Measurements from ENCODE around the gene ANKS3. TPM values are rescaled to one million over a fixed set of nuclear protein-coding genes. Genes with fewer than 3 reads are reported as not detected.

ANKS3 gene
- polyA plus RNA-seq, 3 donors = 0.59 to 13.7 (median 0.95) TPM

GRCh38 chr16:4691666-4692412, 42.2 kb downstream of the ANKS3 start:
- 56% methylated on average over 8 of the region's 20 CpGs for WGBS (ENCODE audit: insufficient coverage)
- peaks cover 45% of the 10 kb centered on the region for H3K4me1 Mint-ChIP-seq
- no peak for TF ChIP-seq CTCF (IDR thresholded peaks at IDR 0.05)
- H3K36me3 Mint-ChIP-seq = peaks cover 28 to 53% of the 10 kb centered on the region in 2 donors
- H3K9me3 ChIP-seq (replicated peaks in 1 of 2; ENCODE audit: control insufficient read depth in 1 of 2, insufficient read depth in 1 of 2, low read length in 2 of 2) = no peaks in the 10 kb centered on the region
- peak overlapping the region; percentile 48 to 86 for H3K4me3 Mint-ChIP-seq
- H3K27me3 ChIP-seq (ENCODE audit: control insufficient read depth in 2 of 2, insufficient read depth in 2 of 2, low read length in 2 of 2) = no peaks in the 10 kb centered on the region
- DNase-seq = peak in 1 of 3 donors; percentile 43
- peak overlapping the region in 1 of 3 experiments; percentile 97 for H3K4me3 ChIP-seq (replicated peaks in 1 of 3; ENCODE audit: low read depth in 2 of 3, low read length in 3 of 3)
- no peaks in the 10 kb centered on the region for H3K9me3 Mint-ChIP-seq
- peaks cover 0 to 1% (median 0%) of the 10 kb centered on the region in 3 donors for H3K27me3 Mint-ChIP-seq (ENCODE audit: low read depth in 3 of 3)
- peaks cover 35% of the 10 kb centered on the region for H3K79me2 ChIP-seq (ENCODE audit: insufficient read depth, low read length)
- peak overlapping the region; percentile 78 for H3K9ac ChIP-seq (ENCODE audit: insufficient read depth, low read length, poor library complexity, severe bottlenecking)
- peak overlapping the region; percentile 45 to 91 (median 80) for H3K27ac Mint-ChIP-seq
- H2AFZ ChIP-seq (ENCODE audit: insufficient read depth, low read depth, low read length, poor library complexity, severe bottlenecking) = no peak overlapping the region
- peaks cover 50 to 63% of the 10 kb centered on the region in 2 donors for H3K4me1 ChIP-seq (ENCODE audit: control insufficient read depth in 1 of 2, insufficient read depth in 2 of 2, low read length in 2 of 2)
- H3K4me2 ChIP-seq (replicated peaks; ENCODE audit: extremely low read depth, low read length, poor library complexity, severe bottlenecking) = peak overlapping the region; percentile 97
- H3K27ac ChIP-seq (ENCODE audit: low read depth in 1 of 2, low read length in 2 of 2) = peak overlapping the region; percentile 61 to 88
- H4K20me1 ChIP-seq (ENCODE audit: insufficient read depth, low read length) = peaks cover 34% of the 10 kb centered on the region
- intact Hi-C loops (cut with micrococcal nuclease) = loop anchor here (2.0 to 5.0 kb wide), 2 partner anchors 43 to 65 kb away; partner anchors contain the start of genes ANKS3 (in 1 of the 2) and DNAAF8 (in 1 of the 2)
- peaks cover 44 to 46% of the 10 kb centered on the region in 2 donors for H3K36me3 ChIP-seq (replicated peaks in 1 of 2; ENCODE audit: control insufficient read depth in 1 of 2, insufficient read depth in 2 of 2, low read length in 2 of 2)

- Histone ChIP-seq H3K4me1 (ENCODE audit: control insufficient read depth in 1 of 2, insufficient read depth in 2 of 2, low read length in 2 of 2) (peaks cover 50 to 63% of the 10 kb centered on the region in 2 donors), H3K4me3 (replicated peaks in 1 of 3; ENCODE audit: low read depth in 2 of 3, low read length in 3 of 3) (peak overlapping the region in 1 of 3 experiments; percentile 14), H3K79me2 (ENCODE audit: insufficient read depth, low read length) (peaks cover 35% of the 10 kb centered on the region), H3K4me2 (replicated peaks; ENCODE audit: extremely low read depth, low read length, poor library complexity, severe bottlenecking) (no peak overlapping the region), H3K9ac (ENCODE audit: insufficient read depth, low read length, poor library complexity, severe bottlenecking) (no peak overlapping the region), H4K20me1 (ENCODE audit: insufficient read depth, low read length) (peaks cover 33% of the 10 kb centered on the region), H3K36me3 (replicated peaks in 1 of 2; ENCODE audit: control insufficient read depth in 1 of 2, insufficient read depth in 2 of 2, low read length in 2 of 2) (peaks cover 44 to 46% of the 10 kb centered on the region in 2 donors), H2AFZ (ENCODE audit: insufficient read depth, low read depth, low read length, poor library complexity, severe bottlenecking) (no peak overlapping the region), H3K27me3 (ENCODE audit: control insufficient read depth in 2 of 2, insufficient read depth in 2 of 2, low read length in 2 of 2) (no peaks in the 10 kb centered on the region), H3K27ac (ENCODE audit: low read depth in 1 of 2, low read length in 2 of 2) (no peak overlapping the region), H3K9me3 (replicated peaks in 1 of 2; ENCODE audit: control insufficient read depth in 1 of 2, insufficient read depth in 1 of 2, low read length in 2 of 2) (no peaks in the 10 kb centered on the region)
- TF ChIP-seq CTCF (IDR thresholded peaks at IDR 0.05) = no peak
- H3K9me3 Mint-ChIP-seq = no peaks in the 10 kb centered on the region
- peaks cover 0 to 1% (median 0%) of the 10 kb centered on the region in 3 donors for H3K27me3 Mint-ChIP-seq (ENCODE audit: low read depth in 3 of 3)
- H3K4me1 Mint-ChIP-seq = peaks cover 45% of the 10 kb centered on the region
- peak overlapping the region; percentile 10 to 70 (median 33) for H3K27ac Mint-ChIP-seq
- peak in 1 of 3 donors; percentile 6 for DNase-seq
- peak overlapping the region; percentile 26 to 48 for H3K4me3 Mint-ChIP-seq
- intact Hi-C loops (cut with micrococcal nuclease) = loop anchor here in 1 of 2 donors (5.0 kb wide), 1 partner anchor 64 kb away; no protein-coding TSS in a partner anchor
- 31% methylated on average over 18 of the region's 19 CpGs for WGBS (ENCODE audit: insufficient coverage)
- H3K36me3 Mint-ChIP-seq = peaks cover 33 to 53% of the 10 kb centered on the region in 2 donors
These were observed 43.0 kb downstream of the ANKS3 start for GRCh38 chr16:4690946-4691665.
